Measurements from ENCODE around the gene RYR3.

GRCh38 chr15:33698126-33698525 is 387.4 kb downstream of the RYR3 start:
- TF ChIP-seq, protein P1, sequence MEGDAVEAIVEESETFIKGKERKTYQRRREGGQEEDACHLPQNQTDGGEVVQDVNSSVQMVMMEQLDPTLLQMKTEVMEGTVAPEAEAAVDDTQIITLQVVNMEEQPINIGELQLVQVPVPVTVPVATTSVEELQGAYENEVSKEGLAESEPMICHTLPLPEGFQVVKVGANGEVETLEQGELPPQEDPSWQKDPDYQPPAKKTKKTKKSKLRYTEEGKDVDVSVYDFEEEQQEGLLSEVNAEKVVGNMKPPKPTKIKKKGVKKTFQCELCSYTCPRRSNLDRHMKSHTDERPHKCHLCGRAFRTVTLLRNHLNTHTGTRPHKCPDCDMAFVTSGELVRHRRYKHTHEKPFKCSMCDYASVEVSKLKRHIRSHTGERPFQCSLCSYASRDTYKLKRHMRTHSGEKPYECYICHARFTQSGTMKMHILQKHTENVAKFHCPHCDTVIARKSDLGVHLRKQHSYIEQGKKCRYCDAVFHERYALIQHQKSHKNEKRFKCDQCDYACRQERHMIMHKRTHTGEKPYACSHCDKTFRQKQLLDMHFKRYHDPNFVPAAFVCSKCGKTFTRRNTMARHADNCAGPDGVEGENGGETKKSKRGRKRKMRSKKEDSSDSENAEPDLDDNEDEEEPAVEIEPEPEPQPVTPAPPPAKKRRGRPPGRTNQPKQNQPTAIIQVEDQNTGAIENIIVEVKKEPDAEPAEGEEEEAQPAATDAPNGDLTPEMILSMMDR (optimal IDR thresholded peaks at IDR 0.05 in 1 of 3, IDR thresholded peaks at IDR 0.05 in 1 of 3, conservative IDR thresholded peaks at IDR 0.05 in 1 of 3; ENCODE audit: extremely low read depth in 1 of 3, insufficient read depth in 2 of 3, low read length in 3 of 3), result no peak
- no peak for TF ChIP-seq EZH2 (IDR thresholded peaks at IDR 0.05; ENCODE audit: low read length)
